ENCODE results near the gene HLA-DOB.

HLA-DOB gene

GRCh38 chr6:32837651-32838113 lies 20.9 kb upstream of the HLA-DOB start:
- Histone ChIP-seq H3K9me3 (no peaks in the 10 kb centered on the region), H3K27me3 (no peaks in the 10 kb centered on the region), H3K36me3 (peaks cover 53% of the 10 kb centered on the region), H3K4me3 (peak overlapping the region; percentile 77), H3K9ac (peak overlapping the region; percentile 88), H4K20me1 (no peaks in the 10 kb centered on the region), H3K27ac (peak overlapping the region; percentile 89), H3K4me1 (peaks cover 62% of the 10 kb centered on the region), H3K4me2 (peak overlapping the region; percentile 99)
- no peak for TF ChIP-seq Cebpa-rat (IDR thresholded peaks at IDR 0.05)

GRCh38 chr6:32836873-32837272 lies 20.1 kb upstream of the HLA-DOB start:
- H3K4me1 ChIP-seq, result peaks cover 54% of the 10 kb centered on the region
- no peaks in the 10 kb centered on the region for H3K9me3 ChIP-seq
- TF ChIP-seq Cebpa-rat (IDR thresholded peaks at IDR 0.05), result no peak
- H4K20me1 ChIP-seq, result no peaks in the 10 kb centered on the region; the same call in 1 of the 2 replicates
- H3K36me3 ChIP-seq, result peaks cover 53% of the 10 kb centered on the region
- peak overlapping the region; percentile 99 for H3K4me2 ChIP-seq
- no peaks in the 10 kb centered on the region for H3K27me3 ChIP-seq
- H3K4me3 ChIP-seq, result no peak overlapping the region
- H3K27ac ChIP-seq, result no peak overlapping the region
- H3K9ac ChIP-seq, result no peak overlapping the region

- Histone ChIP-seq H3K27ac (no peak overlapping the region), H4K20me1 (no peaks in the 10 kb centered on the region; the same call in 1 of the 2 replicates), H3K4me2 (no peak overlapping the region), H3K4me3 (no peak overlapping the region), H3K9ac (no peak overlapping the region), H3K4me1 (peaks cover 38% of the 10 kb centered on the region), H3K9me3 (no peaks in the 10 kb centered on the region), H3K27me3 (no peaks in the 10 kb centered on the region), H3K36me3 (peaks cover 55% of the 10 kb centered on the region)
- no peak for TF ChIP-seq Cebpa-rat (IDR thresholded peaks at IDR 0.05)
Observed at GRCh38 chr6:32835167-32835893, 18.5 kb upstream of the HLA-DOB start.

- Histone ChIP-seq H3K4me1 (peaks cover 23% of the 10 kb centered on the region), H3K9ac (no peak overlapping the region), H3K9me3 (no peaks in the 10 kb centered on the region), H4K20me1 (peaks cover 6% of the 10 kb centered on the region; the same call in 1 of the 2 replicates), H3K27me3 (no peaks in the 10 kb centered on the region), H3K4me2 (no peak overlapping the region), H3K4me3 (no peak overlapping the region), H3K27ac (no peak overlapping the region), H3K36me3 (peaks cover 72% of the 10 kb centered on the region)
- TF ChIP-seq Cebpa-rat (IDR thresholded peaks at IDR 0.05), result no peak
Observed at GRCh38 chr6:32833664-32834063, 16.9 kb upstream of the HLA-DOB start.

- no peaks in the 10 kb centered on the region for H3K9me3 ChIP-seq
- H3K27ac ChIP-seq, result no peak overlapping the region
- H3K36me3 ChIP-seq, result peaks cover 81% of the 10 kb centered on the region
- H3K4me1 ChIP-seq, result peaks cover 18% of the 10 kb centered on the region
- H3K27me3 ChIP-seq, result no peaks in the 10 kb centered on the region
- no peak overlapping the region for H3K4me2 ChIP-seq
- TF ChIP-seq Cebpa-rat (IDR thresholded peaks at IDR 0.05), result no peak
- no peak overlapping the region for H3K4me3 ChIP-seq
- H3K9ac ChIP-seq, result no peak overlapping the region
- H4K20me1 ChIP-seq, result peaks cover 6% of the 10 kb centered on the region; the same call in 1 of the 2 replicates
Observed at GRCh38 chr6:32832535-32832934, 15.7 kb upstream of the HLA-DOB start.

- Histone ChIP-seq H3K4me3 (no peak overlapping the region), H3K27me3 (no peaks in the 10 kb centered on the region), H4K20me1 (peaks cover 6% of the 10 kb centered on the region; the same call in 1 of the 2 replicates), H3K9me3 (no peaks in the 10 kb centered on the region), H3K36me3 (peaks cover 87% of the 10 kb centered on the region), H3K4me2 (no peak overlapping the region), H3K4me1 (peaks cover 2% of the 10 kb centered on the region), H3K9ac (no peak overlapping the region), H3K27ac (no peak overlapping the region)
- no peak for TF ChIP-seq Cebpa-rat (IDR thresholded peaks at IDR 0.05)
Observed at GRCh38 chr6:32830936-32831335, 14.1 kb upstream of the HLA-DOB start.

- Histone ChIP-seq H3K27me3 (no peaks in the 10 kb centered on the region), H3K4me1 (no peaks in the 10 kb centered on the region), H3K4me2 (no peak overlapping the region), H3K36me3 (peaks cover 77% of the 10 kb centered on the region), H3K9me3 (no peaks in the 10 kb centered on the region), H3K9ac (no peak overlapping the region), H3K27ac (no peak overlapping the region), H4K20me1 (peaks cover 6% of the 10 kb centered on the region; the same call in 1 of the 2 replicates), H3K4me3 (no peak overlapping the region)
- TF ChIP-seq Cebpa-rat (IDR thresholded peaks at IDR 0.05), result no peak
Observed at GRCh38 chr6:32830017-32830416, 13.2 kb upstream of the HLA-DOB start.

GRCh38 chr6:32829495-32829894 lies 12.7 kb upstream of the HLA-DOB start:
- Histone ChIP-seq H3K9ac (no peak overlapping the region), H3K27ac (no peak overlapping the region), H3K4me3 (no peak overlapping the region), H3K9me3 (no peaks in the 10 kb centered on the region), H3K27me3 (no peaks in the 10 kb centered on the region), H3K4me1 (no peaks in the 10 kb centered on the region), H3K36me3 (peaks cover 72% of the 10 kb centered on the region), H3K4me2 (no peak overlapping the region), H4K20me1 (peaks cover 6% of the 10 kb centered on the region; the same call in 1 of the 2 replicates)
- TF ChIP-seq Cebpa-rat (IDR thresholded peaks at IDR 0.05), result no peak

GRCh38 chr6:32827025-32827424 lies 10.2 kb upstream of the HLA-DOB start:
- Histone ChIP-seq H3K4me3 (no peak overlapping the region), H3K4me2 (no peak overlapping the region), H3K9ac (no peak overlapping the region), H3K9me3 (no peaks in the 10 kb centered on the region), H3K36me3 (peaks cover 48% of the 10 kb centered on the region), H3K27ac (no peak overlapping the region), H3K27me3 (no peaks in the 10 kb centered on the region), H4K20me1 (peaks cover 6% of the 10 kb centered on the region; the same call in 1 of the 2 replicates), H3K4me1 (peaks cover under 1% of the 10 kb centered on the region; the same call in 1 of the 2 replicates)
- no peak for TF ChIP-seq Cebpa-rat (IDR thresholded peaks at IDR 0.05)

GRCh38 chr6:32825966-32826365 lies 9.2 kb upstream of the HLA-DOB start:
- peaks cover 6% of the 10 kb centered on the region; the same call in 1 of the 2 replicates for H4K20me1 ChIP-seq
- no peak for TF ChIP-seq Cebpa-rat (IDR thresholded peaks at IDR 0.05)
- H3K27ac ChIP-seq, result no peak overlapping the region
- H3K9ac ChIP-seq, result no peak overlapping the region
- H3K36me3 ChIP-seq, result peaks cover 39% of the 10 kb centered on the region
- H3K27me3 ChIP-seq, result no peaks in the 10 kb centered on the region
- H3K4me3 ChIP-seq, result no peak overlapping the region
- no peak overlapping the region for H3K4me2 ChIP-seq
- no peaks in the 10 kb centered on the region for H3K9me3 ChIP-seq
- H3K4me1 ChIP-seq, result peaks cover 11% of the 10 kb centered on the region
